ENCODE results near the gene RNASE8. TPM values are rescaled to one million over a fixed set of nuclear protein-coding genes. Genes with fewer than 3 reads are reported as not detected.

RNASE8 gene
- total RNA-seq, 1 donor from 2014 or later = not detected

- intact Hi-C loops (cut with DNase I) = no loop called here
- ATAC-seq (no peak), DNase-seq (no peak)
- Histone ChIP-seq H3K4me3 (peak overlapping the region; percentile 76), H3K36me3 (no peaks in the 10 kb centered on the region), H3K27ac (no peak overlapping the region), H3K4me1 (peaks cover 49% of the 10 kb centered on the region), H3K9me3 (no peaks in the 10 kb centered on the region), H3K27me3 (ENCODE audit: low read depth) (no peaks in the 10 kb centered on the region)
- TF ChIP-seq CTCF (IDR thresholded peaks at IDR 0.05) = no peak
These were observed 45.1 kb downstream of the RNASE8 start for GRCh38 chr14:21102521-21103410.

GRCh38 chr14:21103411-21103709, 45.7 kb downstream of the RNASE8 start:
- H3K4me3 ChIP-seq = peak overlapping the region; percentile 76

GRCh38 chr14:21103710-21104447, 46.3 kb downstream of the RNASE8 start:
- DNase-seq = peak; percentile 98
- Histone ChIP-seq H3K27me3 (ENCODE audit: low read depth) (no peaks in the 10 kb centered on the region), H3K9me3 (no peaks in the 10 kb centered on the region), H3K4me1 (peaks cover 48% of the 10 kb centered on the region), H3K36me3 (no peaks in the 10 kb centered on the region), H3K4me3 (peak overlapping the region; percentile 76), H3K27ac (peak overlapping the region; percentile 99)
- peak; percentile 84 for TF ChIP-seq CTCF (IDR thresholded peaks at IDR 0.05)
- intact Hi-C loops (cut with DNase I) = no loop called here
- ATAC-seq = peak; percentile 97

More at GRCh38 chr14:21103411-21103709, 45.7 kb downstream of the RNASE8 start:
- ATAC-seq = no peak
- Histone ChIP-seq H3K27me3 (ENCODE audit: low read depth) (no peaks in the 10 kb centered on the region), H3K36me3 (no peaks in the 10 kb centered on the region), H3K9me3 (no peaks in the 10 kb centered on the region), H3K27ac (peak overlapping the region; percentile 99), H3K4me1 (peaks cover 49% of the 10 kb centered on the region)
- no peak for DNase-seq
- intact Hi-C loops (cut with DNase I) = no loop called here
- TF ChIP-seq CTCF (IDR thresholded peaks at IDR 0.05) = no peak

- DNase-seq = peak; percentile 85
- intact Hi-C loops (cut with DNase I) = no loop called here
- ATAC-seq = peak; percentile 85 to 86
- H3K4me1 ChIP-seq = peaks cover 41% of the 10 kb centered on the region
- peak overlapping the region; percentile 99 for H3K27ac ChIP-seq
- no peaks in the 10 kb centered on the region for H3K36me3 ChIP-seq
- H3K4me3 ChIP-seq = peak overlapping the region; percentile 76
- TF ChIP-seq CTCF (IDR thresholded peaks at IDR 0.05) = peak; percentile 93
- H3K9me3 ChIP-seq = no peaks in the 10 kb centered on the region
- H3K27me3 ChIP-seq (ENCODE audit: low read depth) = no peaks in the 10 kb centered on the region
These were observed 46.9 kb downstream of the RNASE8 start for GRCh38 chr14:21104448-21105060.

- H3K9me3 ChIP-seq = no peaks in the 10 kb centered on the region
- intact Hi-C loops (cut with DNase I) = no loop called here
- peaks cover 36% of the 10 kb centered on the region for H3K4me1 ChIP-seq
- no peaks in the 10 kb centered on the region for H3K36me3 ChIP-seq
- H3K27me3 ChIP-seq (ENCODE audit: low read depth) = no peaks in the 10 kb centered on the region
- peak overlapping the region; percentile 99 for H3K27ac ChIP-seq
- no peak overlapping the region for H3K4me3 ChIP-seq
- TF ChIP-seq CTCF (IDR thresholded peaks at IDR 0.05) = no peak
- ATAC-seq = no peak
- no peak for DNase-seq
These were observed 47.5 kb downstream of the RNASE8 start for GRCh38 chr14:21105095-21105494.
